ENCODE measurements around the gene TSSK1B.
"Not testable (repeated sequence)": the region's sequence is repeated elsewhere in the genome, so short reads cannot be mapped to it uniquely, and the experiment has no call there.

The TSSK1B gene, protein sequence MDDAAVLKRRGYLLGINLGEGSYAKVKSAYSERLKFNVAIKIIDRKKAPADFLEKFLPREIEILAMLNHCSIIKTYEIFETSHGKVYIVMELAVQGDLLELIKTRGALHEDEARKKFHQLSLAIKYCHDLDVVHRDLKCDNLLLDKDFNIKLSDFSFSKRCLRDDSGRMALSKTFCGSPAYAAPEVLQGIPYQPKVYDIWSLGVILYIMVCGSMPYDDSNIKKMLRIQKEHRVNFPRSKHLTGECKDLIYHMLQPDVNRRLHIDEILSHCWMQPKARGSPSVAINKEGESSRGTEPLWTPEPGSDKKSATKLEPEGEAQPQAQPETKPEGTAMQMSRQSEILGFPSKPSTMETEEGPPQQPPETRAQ

DNA sequence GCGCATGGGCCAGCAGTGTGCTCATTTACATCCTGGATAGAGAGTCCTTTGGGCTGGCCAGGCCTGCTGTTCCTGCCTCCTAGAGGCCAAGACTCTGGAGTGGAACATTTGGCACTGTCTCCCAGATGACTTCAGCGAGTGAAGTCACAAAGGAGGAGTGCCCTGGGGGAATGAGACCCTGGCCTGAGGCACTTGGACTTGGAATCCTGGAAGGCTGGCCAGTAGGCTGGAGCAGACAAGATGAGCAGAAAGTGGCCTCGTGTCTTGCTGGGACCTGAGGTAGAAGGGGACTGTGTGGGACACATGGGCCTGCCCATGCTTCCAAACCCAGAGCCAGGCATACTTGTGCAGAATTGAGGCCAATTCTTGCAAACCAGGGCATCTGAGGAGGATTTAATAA, at the start of gene TSSK1B:
TSSK1B (minus strand) TSS at position 101 of the 400 bp plus-strand sequence. CDS start 150 bp downstream, outside the sequence.
- DNase-seq, result no peak

DNA sequence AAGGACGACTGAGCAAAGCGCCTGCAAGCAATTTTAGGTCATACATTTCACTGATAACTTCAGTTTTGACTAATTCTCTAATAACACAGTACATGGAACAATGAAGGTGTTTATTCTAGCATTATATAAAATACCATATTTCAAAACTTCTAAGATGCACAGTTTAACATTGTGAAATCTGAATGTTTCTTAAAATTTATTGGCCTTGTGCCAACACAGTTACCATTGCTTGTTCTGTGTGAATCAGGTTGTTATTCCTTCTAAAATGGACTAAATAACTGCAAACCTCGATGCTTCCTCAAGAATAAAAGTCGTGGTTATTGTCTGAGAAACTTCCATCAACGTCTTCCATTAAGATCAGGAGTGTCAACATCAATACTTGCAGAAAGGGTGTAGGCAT, 45.5 kb upstream of the TSSK1B start:
- no peak for DNase-seq

DNA sequence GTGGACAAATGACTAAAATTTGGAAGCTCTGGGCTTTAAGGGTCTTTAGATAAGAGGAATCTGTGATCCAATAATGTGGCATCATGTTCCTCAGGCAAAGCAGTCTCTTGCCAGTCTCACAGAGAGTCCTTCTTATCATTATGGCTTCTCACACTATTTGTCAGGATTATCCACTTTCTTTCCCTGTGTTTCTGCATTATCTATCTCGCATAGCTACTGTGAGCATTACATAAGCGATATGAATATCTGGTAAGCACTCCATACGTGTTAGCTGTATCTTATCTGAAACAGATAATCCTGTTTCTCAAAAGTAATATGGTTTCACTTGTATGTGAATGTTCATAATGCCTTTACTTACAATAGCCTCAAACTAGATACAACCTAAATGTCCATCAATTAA, 43.9 kb upstream of the TSSK1B start:
- DNase-seq, result no peak

DNA sequence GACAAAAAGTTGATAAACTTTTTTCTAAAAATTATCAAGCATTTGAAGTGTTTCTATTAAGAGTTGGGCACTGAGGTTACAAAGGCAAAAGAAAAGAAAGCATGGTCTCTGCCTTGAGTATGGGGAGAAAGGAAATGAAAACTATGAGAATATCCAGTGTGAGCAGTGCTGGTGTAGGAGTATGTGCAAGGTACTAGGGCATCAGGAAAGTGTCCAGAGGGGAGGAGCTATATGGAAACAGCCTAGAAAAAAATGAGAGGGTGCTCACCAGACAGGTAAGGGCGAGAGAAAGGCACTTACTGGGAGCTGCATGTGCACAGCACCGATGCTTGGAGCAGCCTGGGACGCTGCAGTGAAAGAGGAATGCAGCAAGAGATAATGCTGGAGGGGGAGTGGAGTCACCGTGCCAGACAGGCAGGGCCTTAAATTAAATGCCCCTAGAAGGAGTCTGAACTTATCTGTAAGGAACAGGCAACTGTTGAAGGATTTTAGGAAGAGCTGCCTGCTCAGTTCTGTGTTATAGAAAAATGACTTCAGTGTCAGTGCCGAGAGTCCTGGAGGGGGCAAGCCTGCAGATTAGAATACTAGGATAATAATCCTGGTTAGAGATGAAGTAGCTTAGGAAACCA, 39.4 kb upstream of the TSSK1B start:
- DNase-seq, result no peak

DNA sequence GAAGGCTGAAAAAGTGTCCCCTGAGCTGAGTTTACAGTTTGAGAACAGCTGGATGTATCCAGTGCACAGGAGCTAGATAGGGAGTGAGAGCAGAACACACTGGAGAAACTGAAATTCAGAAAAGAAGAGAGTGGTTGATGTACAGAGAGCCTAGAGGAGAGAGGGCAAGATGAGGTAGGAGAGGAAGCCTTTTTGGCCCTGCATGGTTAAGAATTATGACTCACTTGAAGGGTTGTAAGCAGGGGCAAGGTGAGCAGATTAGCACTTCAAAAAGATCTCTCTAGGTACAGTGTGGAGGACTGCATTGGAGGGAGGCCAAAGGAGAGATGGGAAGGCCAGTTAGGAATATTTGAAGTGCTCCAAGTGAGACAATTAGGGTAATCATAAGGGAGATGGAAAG, 28.2 kb upstream of the TSSK1B start:
- no peak for DNase-seq

DNA sequence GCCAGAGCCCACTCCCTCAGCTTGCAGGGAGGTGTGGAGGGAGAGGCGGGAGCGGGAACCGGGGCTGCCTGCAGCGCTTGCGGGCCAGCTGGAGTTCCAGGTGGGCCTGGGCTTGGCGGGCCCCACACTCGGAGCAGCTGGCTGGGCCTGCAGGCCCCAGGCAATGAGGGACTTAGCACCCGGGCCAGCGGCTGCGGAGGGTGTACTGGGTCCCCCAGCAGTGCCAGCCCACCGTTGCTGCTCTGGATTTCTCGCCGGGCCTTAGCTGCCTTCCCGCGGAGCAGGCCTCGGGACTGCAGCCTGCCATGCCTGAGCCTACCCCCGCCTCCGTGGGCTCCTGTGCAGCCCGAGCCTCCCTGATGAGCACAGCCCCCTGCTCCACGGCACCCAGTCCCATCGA, 22.3 kb upstream of the TSSK1B start:
- DNase-seq, result not testable (repeated sequence)

DNA sequence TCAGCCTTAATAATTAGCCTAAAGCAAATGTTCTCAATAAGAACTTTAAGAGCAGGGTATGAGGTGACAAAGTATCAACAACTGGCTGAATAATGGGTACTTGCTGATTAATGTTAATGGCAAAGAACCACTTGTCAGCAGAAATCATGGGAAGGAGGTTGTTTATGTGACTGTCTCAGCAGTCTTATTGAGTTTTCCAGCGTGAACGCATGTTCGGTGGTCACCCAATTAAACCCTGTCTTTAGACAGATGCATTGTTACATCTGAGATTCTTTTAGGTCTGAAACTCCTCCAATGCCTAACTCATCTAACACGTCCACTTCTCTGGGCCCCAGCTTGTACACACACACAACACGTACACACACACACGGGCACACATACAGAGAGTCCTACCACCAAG, 18.2 kb upstream of the TSSK1B start:
- no peak for DNase-seq

DNA sequence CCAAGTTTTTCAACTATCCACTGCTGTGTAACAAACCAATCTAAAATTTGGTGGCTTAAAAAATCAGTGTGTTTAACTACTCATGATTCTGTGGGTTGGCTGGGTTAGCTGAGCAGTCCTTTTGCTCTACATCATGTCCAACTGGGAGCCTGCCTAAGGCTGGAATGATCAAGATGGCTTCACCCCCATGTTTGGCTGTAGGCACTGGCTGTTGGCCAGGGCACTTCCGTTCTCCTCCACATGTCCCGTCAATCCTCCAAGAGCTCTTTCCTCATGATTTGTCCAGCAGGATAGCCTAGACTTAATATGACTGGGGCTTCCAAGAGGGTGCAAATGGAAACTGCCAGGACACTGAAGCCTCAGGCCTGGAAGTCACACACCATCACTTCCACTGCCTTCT, 17.0 kb upstream of the TSSK1B start:
- no peak for DNase-seq

DNA sequence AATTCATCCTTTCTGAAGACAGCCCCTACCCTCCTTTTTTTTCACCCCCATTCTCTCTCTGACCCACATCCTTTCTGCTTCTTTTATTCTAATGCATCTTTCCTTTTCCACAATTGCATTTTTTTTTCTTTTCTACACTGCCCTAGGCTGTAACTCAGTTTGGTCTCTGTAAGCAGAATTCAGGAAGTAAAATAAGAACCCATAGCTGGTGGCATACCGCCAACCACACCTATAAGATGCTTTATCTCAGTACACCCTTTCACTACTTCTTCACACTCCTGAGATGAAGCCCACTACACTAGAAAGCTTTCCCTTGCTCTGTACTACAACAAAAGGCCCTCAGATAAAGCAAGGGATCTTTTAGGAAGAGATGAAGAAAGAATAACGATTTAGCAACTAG, 16.1 kb upstream of the TSSK1B start:
- no peak for DNase-seq

DNA sequence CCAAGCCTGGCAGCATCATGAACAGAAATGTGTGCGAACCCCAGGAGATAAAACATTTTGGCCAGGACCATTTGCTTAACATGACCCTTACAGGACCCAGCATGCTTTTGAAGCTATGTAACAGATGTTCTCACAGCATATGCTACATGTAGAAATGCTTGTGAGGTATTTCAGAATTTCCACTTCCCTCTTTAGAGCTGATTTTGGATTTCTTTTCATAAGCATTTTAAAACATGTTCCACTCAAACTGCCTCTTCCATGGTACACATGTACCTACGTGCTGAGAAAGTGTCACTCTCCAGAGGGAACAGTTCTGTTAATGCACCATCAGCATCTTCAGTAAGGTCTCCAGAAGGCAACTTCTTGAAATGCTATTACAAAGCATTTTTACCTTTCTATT, 15.7 kb upstream of the TSSK1B start:
- no peak for DNase-seq

DNA sequence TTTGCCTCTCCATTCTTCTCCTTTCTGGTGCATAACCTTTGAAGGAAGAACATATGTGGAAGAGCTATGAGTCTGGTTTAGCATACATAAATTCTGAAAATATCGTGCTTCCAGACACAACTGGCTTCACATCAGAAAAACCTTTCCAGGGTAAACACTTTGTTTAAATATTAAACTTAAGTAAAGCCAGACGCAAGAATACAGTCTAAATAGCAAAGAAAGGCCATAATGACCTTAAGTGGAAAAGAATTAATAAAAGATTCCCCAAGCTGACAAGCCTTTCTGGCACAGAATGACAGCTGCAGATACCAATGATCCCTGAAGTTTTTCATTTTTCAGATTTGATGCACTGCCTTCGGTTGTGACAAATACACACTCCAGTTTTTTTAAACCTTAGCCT, 13.5 kb upstream of the TSSK1B start:
- DNase-seq, result no peak

DNA sequence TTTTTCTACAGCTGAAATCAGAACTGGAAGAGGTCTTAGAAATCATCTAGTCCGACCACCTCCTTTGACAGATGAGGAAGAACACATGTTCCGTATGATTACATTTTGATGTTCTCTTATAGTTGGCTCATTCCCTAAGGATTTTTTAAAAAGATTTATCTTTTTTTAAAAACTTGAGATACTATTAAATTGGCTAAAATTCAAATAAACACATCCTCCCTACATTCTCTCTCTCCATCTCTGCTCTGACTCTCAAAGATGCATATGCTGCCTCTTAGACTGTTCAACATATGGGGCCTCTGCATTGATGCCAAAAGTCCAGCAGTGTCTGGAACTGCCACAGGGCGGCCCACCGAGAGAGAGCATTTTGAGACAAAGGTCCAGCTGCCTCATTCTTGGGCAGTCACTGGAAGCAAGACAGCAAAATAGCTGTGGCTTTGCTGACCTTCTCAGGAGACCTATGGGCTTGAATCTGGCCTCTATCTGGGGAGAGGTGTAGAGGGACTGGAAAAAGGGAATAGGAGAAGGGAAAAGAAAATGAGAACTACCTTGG, 12.8 kb upstream of the TSSK1B start:
- DNase-seq, result no peak

DNA sequence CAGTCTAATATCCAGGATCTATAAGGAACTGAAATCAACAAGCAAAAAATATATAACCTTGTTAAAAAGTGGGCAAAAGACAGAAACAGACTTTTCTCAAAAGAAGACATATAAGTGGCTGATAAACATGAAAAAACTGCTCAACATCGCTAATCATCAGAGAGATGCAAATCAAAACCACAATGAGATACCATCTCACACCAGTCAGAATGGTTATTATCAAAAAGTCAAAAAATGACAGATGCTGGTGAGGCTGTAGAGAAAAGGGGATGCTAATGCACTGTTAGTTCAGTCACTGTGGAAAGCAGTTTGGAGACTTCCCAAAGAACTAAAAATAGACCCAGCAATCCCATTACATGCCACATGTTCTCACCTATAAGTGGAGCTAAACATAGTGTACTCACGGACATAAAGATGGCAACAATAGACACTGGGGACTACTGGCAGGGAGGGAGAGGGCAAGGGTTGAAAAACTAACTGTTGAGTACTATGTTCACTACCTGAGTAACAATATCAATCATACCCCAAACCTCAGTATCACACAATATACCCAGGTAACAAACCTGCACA, 11.7 kb upstream of the TSSK1B start:
- no peak for DNase-seq

DNA sequence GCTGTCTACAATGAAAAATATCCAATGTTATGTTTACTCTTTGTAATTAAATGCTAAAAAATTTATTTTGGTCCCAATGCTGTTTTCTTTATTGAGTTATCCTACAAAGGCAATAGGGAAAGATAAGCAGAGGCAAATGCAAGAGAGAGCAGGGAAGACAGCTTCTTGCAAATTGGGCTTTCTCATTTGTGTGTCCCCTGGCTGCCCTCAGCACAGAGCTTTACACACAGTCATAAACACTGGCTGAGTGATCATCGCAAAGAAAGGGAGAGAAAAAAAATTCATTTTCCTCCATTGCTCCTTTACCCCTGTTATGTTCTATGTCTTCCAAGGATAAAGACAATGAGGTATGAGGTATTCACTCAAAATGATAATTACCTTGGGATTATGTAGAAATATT, 2.3 kb upstream of the TSSK1B start:
- no peak for DNase-seq

DNA sequence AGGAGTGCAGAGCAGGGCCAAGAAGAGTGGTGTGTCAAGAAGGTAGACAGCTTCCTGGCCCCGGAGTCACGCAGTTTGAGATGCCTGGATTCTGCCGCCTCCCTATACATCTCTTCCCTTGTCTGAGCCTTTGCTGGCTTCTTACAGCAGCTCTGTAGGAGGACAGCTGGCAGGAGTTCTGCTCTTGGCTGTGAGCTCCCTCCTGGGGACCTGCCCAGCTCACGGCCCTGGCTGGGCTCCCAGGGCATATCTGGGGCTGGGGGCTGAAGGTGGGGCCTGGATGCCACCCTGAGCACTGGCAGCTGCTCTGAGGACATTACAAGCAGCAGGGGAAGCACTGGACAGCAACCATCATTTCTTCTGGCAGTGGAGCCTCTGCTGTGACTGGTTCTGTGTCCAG, 786 bp upstream of the TSSK1B start:
- DNase-seq, result no peak

DNA sequence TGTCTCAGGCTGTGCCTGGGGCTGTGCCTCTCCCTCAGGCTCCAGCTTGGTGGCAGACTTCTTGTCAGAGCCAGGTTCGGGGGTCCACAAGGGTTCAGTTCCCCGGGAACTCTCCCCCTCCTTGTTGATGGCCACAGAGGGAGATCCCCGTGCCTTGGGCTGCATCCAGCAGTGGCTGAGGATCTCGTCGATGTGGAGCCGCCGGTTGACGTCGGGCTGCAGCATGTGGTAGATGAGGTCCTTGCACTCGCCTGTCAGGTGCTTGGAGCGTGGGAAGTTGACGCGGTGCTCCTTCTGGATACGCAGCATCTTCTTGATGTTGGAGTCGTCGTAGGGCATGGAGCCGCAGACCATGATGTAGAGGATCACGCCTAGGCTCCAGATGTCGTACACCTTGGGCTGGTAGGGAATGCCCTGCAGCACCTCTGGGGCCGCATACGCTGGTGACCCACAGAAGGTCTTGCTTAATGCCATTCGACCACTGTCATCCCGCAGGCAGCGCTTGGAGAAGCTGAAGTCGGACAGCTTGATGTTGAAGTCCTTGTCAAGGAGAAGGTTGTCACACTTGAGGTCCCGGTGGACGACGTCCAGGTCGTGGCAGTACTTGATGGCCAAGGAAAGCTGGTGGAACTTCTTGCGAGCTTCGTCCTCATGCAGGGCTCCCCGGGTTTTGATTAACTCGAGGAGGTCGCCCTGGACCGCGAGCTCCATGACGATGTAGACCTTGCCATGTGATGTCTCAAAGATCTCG, 752 bp downstream of the TSSK1B start:
- DNase-seq, result no peak

DNA sequence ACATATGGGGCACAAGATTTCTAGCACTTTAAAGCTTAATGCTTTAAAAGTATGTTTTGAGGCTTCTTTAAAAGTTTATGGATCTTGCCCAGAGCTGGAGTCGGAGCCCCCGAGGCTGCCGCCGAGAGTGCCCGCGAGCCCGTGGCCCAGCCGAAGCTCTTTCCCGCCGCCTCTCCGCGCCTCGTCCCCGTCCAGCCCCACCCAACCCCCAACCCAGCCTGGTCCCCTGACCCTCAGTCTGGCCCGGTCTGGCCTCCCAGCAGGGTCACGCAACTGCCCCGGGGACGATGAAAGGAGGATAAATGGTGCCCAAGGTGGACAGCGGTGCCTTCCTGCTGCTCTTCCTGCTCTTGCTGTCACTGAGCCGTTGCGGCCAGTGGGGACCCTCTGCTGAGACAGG, 1.7 kb downstream of the TSSK1B start:
- DNase-seq, result no peak

DNA sequence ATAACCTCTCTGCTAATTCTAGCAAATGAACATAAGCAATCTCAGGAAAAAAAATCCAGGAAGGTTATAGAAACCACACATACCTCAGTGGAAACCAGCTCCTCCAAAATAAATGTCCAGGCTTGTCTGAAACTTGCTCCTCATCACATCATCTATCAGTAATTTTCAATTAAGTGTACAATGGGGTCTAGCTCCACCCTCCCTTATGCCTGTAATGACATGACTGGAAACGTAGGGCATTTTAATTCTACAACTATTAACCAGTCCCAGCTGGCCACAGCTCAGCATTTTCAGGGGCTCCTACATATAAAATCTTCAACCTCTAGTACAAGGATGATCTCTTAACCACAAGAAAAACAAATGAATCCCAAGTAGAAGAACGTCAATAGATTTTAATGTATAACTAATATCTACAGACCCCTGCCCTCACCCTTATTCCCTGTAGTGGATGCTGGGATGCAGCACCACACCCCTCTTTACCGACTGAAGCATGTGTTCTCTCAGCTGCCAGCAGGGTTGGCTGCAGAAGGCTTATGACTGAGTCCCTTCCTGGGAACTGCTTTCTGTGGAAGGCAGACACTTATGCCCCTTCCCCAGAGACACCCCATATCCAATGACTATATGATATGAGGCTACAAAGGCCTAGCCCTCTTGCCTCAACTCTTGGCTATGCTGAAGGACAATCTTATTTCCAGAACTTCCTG, 6.8 kb downstream of the TSSK1B start:
- no peak for DNase-seq

DNA sequence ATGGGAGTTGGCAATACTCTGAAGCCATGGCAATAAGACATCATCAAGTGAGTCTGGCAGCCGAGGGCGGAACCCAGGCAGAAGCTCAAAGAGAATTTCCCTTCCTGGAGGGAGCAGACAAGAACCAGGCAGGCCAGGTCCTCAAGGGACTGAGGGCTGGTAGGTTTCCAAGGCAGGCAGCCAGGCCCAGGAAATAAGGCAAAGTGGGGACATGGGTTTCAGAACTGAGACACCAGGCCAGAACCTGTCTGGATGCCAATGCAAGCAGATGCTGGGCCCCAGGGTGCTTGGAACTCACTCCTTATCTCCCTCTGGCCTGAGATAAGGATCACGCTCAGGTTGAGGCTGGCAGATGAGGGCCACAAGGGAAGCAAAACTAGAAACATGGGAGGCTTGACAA, 8.9 kb downstream of the TSSK1B start:
- DNase-seq, result no peak

DNA sequence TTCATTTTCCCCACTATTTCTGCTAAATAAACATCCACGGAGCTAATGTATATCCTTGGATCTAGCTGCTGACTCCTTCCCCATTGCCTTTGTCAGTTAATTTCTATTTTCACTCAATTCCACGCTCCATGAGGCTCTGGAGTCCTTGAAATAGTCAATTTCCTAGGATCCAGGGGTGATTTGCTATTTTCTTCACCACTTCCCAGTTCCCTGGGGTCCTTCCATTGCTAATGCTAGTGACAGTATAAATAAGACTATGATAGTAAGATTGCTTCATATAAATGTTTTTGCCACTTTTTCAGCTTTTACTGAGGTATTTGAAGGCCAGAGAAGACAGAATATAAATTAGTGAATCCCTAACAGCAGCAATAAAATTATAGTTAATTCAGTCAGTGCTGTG, 13.1 kb downstream of the TSSK1B start:
- DNase-seq, result no peak

DNA sequence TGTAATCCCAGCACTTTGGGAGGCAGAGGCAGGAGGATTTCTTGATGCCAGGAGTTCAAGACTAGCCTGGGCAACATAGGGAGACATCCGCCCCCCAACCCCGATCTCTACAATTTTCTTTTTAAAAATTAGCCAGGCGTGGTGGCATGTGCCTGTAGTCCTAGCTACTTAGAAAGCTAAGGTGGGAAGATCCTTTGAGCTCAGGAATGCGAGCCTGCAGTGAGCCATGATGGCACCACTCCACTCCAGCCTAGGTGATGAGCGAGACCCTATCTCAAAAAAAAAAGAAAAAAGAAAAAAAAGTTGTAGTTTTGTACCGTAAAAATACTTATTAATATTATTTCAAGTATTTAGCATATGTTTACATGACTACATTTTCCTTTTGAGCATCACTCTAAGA, 29.3 kb downstream of the TSSK1B start:
- no peak for DNase-seq

DNA sequence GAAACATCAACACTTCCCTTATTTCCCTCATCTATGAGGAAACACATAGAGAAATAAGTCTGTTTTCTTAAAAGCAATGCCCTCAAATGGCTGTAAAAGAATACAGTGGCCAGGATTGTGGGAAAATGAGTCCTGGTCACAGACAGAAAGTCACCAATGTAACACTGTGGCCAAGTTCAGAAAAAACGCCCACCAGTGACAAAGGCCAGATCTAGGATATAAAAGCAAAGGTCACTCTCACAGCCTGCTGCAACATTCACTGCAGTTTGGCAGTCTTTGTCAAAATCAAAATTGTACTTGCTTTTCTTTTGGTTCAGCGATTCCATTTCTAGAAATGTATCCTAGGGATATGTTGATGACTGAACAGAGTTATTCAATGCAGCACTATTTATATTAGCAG, 30.5 kb downstream of the TSSK1B start:
- no peak for DNase-seq

DNA sequence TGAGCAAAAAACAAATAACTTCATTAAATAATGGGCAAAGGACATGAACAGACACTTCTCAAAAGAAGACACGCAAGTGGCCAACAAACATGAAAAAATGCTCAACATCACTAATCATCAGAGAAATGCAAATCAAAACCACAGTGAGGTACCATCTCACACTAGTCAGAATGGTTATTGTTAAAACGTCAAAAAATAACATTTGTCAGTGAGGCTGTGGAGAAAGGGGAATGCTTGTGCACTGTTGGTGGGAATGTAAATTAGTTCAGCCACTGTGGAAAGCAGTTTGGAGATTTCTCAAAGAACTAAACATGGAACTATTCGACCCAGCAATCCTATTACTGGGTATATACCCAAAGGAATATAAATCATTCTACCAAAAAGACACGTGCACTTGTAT, 36.8 kb downstream of the TSSK1B start:
- not testable (repeated sequence) for DNase-seq

Measured in GOT3 (cell line).